SK-N-MC (cell line): ENCODE measurements around the gene CRYBG2.

Source experiments
- EZH2 ChIP-seq: fragments of 200-600 bp; sonication (generic); IDR thresholded peaks from one replicate; pipeline ENCODE4 v1.6.1; 2017; ENCODE audit warnings: antibody characterized with exemption
- POLR2AphosphoS5 ChIP-seq: IDR thresholded peaks from 2 replicates; pipeline ENCODE4 v1.6.1; 2012; ENCODE audit warnings: mild to moderate bottlenecking, low read depth, low read length, borderline replicate concordance

DNA sequence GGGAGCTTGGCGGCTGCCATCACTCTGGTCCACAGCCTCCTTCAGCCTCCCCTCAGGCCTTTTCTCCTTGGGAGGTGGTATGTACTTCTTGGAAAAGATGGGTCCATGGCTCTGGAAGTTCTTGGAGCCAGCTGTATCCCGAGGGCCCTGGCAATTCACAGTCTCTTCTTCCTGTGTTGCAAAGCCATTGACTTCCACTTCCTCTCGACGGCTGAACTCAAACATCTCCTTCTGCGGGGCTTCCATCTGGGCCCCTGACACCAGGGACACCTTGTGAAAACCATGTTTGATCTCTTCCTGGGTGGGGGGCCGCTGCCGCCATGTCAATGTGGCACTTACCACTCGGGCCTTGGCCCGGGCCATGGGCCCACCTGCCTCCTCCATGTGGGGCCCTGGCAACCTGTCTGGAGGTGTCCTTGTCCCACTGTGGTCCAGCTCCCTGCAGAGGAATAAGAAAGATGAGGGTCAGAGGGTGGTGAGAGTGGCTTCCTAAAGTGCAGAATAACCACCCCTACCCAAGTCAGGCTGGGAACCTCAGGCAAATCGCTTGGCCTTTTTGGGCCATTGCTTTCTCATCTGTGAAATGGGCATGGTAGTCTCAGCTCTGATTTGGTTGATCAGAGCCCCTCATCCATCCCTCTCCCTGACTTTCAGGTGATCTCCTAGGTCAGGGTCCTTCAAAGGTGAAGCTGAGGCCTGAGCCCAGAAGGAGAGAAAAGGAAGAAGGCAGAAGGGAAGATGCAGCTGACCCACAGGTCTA lies 7.5 kb downstream of the CRYBG2 start:
- TF ChIP-seq POLR2AphosphoS5, result no peak
- TF ChIP-seq EZH2, result no peak
